ENCODE results near the gene OR8K5. TPM values are rescaled to one million over a fixed set of nuclear protein-coding genes. Genes with fewer than 3 reads are reported as not detected.
"Not testable (repeated sequence)": the region's sequence is repeated elsewhere in the genome, so short reads cannot be mapped to it uniquely, and the experiment has no call there.

OR8K5 gene
- total and polyA plus RNA-seq, 2 of the 13 experiments (the other 11 are each of a cell fraction or from before 2014, with no cell fraction given) = not detected

GRCh38 chr11:56152333-56152732, 7.8 kb downstream of the OR8K5 start:
- no peaks in the 10 kb centered on the region for H3K27me3 ChIP-seq (ENCODE audit: control insufficient read depth in 1 of 2, insufficient read depth in 2 of 2, low read length in 2 of 2)
- H3K4me3 ChIP-seq (replicated peaks in 1 of 3; ENCODE audit: insufficient read depth in 1 of 3, low read depth in 2 of 3, low read length in 3 of 3) = no peak overlapping the region
- no peaks in the 10 kb centered on the region for H3K79me2 ChIP-seq (ENCODE audit: insufficient read depth, low read length)
- TF ChIP-seq MAFF (IDR thresholded peaks at IDR 0.05; ENCODE audit: low read depth, low read length) (peak; percentile 71), ZNF589 (CRISPR knock-in tag; conservative IDR thresholded peaks at IDR 0.05) (no peak), ZNF510 (CRISPR knock-in tag; IDR thresholded peaks at IDR 0.05; ENCODE audit: low read depth) (no peak), MAFK (conservative IDR thresholded peaks at IDR 0.05 in 1 of 2, IDR thresholded peaks at IDR 0.05 in 1 of 2; ENCODE audit: low read length in 2 of 2) (peak; percentile 56 to 85; a peak in 3 of 4 replicates)
- DNase-seq (ENCODE audit: low spot score) (no peak), ATAC-seq (no peak), FAIRE-seq (no peak)
- BruUV-seq (replicated peaks) = no TSS peak
- intact Hi-C loops (cut with micrococcal nuclease; ENCODE audit: unreplicated experiment) (loop anchor here (10.0 kb wide), 1 partner anchor 52 kb away; no protein-coding TSS in a partner anchor), in situ Hi-C loops (cut with HindIII; ENCODE audit: extremely low pct_ligation_motif_present, low pct_unique_long_range_greater_than_20kb) (no loop called here)
- CTCF ChIA-PET (ENCODE audit: low intra/inter-chr PET ratio, low total read pairs) = no interaction called here
- 47% methylated on average over 13 of the region's 15 CpGs for WGBS (ENCODE audit: low lambda C conversion rate)
- no peak overlapping the region for H2AFZ ChIP-seq (ENCODE audit: low read length)
- H4K20me1 ChIP-seq (ENCODE audit: insufficient read depth, low read length) = no peaks in the 10 kb centered on the region
- POLR2A ChIA-PET = no interaction called here
- no peak overlapping the region for H3K9ac ChIP-seq (ENCODE audit: insufficient read depth, low read depth, low read length)
- no peak overlapping the region for H3K27ac ChIP-seq (ENCODE audit: extremely low read length, insufficient read depth, low read length)
- no peaks in the 10 kb centered on the region for H3K36me3 ChIP-seq (replicated peaks in 1 of 2; ENCODE audit: control insufficient read depth in 1 of 2, insufficient read depth in 2 of 2, low read length in 2 of 2)
- H3K9me3 ChIP-seq (ENCODE audit: low read length) = peaks cover 84% of the 10 kb centered on the region
- H3K4me2 ChIP-seq (ENCODE audit: low read depth, low read length) = no peak overlapping the region
- no peaks in the 10 kb centered on the region for H3K4me1 ChIP-seq (ENCODE audit: insufficient read depth, low read length)

- H2AFZ ChIP-seq (ENCODE audit: low read length) = no peak overlapping the region
- no peaks in the 10 kb centered on the region for H3K4me1 ChIP-seq (ENCODE audit: insufficient read depth, low read length)
- no peak overlapping the region for H3K9ac ChIP-seq (ENCODE audit: insufficient read depth, low read depth, low read length)
- in situ Hi-C loops (cut with HindIII; ENCODE audit: extremely low pct_ligation_motif_present, low pct_unique_long_range_greater_than_20kb) (no loop called here), intact Hi-C loops (cut with micrococcal nuclease; ENCODE audit: unreplicated experiment) (loop anchor here (10.0 kb wide), 1 partner anchor 53 kb away; no protein-coding TSS in a partner anchor)
- WGBS (ENCODE audit: low lambda C conversion rate) = 8% methylated on average over 1 of the region's 1 CpG
- ATAC-seq (no peak), FAIRE-seq (no peak), DNase-seq (ENCODE audit: low spot score) (no peak)
- POLR2A ChIA-PET = no interaction called here
- H3K79me2 ChIP-seq (ENCODE audit: insufficient read depth, low read length) = no peaks in the 10 kb centered on the region
- TF ChIP-seq ZBTB2 (CRISPR knock-in tag; IDR thresholded peaks at IDR 0.05; ENCODE audit: low read depth) = no peak
- peaks cover 87% of the 10 kb centered on the region for H3K9me3 ChIP-seq (ENCODE audit: low read length)
- H3K4me3 ChIP-seq (replicated peaks in 1 of 3; ENCODE audit: insufficient read depth in 1 of 3, low read depth in 2 of 3, low read length in 3 of 3) = no peak overlapping the region
- no peaks in the 10 kb centered on the region for H3K36me3 ChIP-seq (replicated peaks in 1 of 2; ENCODE audit: control insufficient read depth in 1 of 2, insufficient read depth in 2 of 2, low read length in 2 of 2)
- CTCF ChIA-PET (ENCODE audit: low intra/inter-chr PET ratio, low total read pairs) = no interaction called here
- no peaks in the 10 kb centered on the region for H3K27me3 ChIP-seq (ENCODE audit: control insufficient read depth in 1 of 2, insufficient read depth in 2 of 2, low read length in 2 of 2)
- H3K4me2 ChIP-seq (ENCODE audit: low read depth, low read length) = no peak overlapping the region
- H3K27ac ChIP-seq (ENCODE audit: extremely low read length, insufficient read depth, low read length) = no peak overlapping the region
- no TSS peak for BruUV-seq (replicated peaks)
- no peaks in the 10 kb centered on the region for H4K20me1 ChIP-seq (ENCODE audit: insufficient read depth, low read length)
Observed at GRCh38 chr11:56151376-56151775, 8.7 kb downstream of the OR8K5 start.

GRCh38 chr11:56143681-56144080, 16.4 kb downstream of the OR8K5 start:
- in situ Hi-C loops (cut with HindIII; ENCODE audit: extremely low pct_ligation_motif_present, low pct_unique_long_range_greater_than_20kb); H3K4me3 ChIP-seq (replicated peaks in 1 of 3; ENCODE audit: insufficient read depth in 1 of 3, low read depth in 2 of 3, low read length in 3 of 3); H3K36me3 ChIP-seq (replicated peaks in 1 of 2; ENCODE audit: control insufficient read depth in 1 of 2, insufficient read depth in 2 of 2, low read length in 2 of 2); H3K4me2 ChIP-seq (ENCODE audit: low read depth, low read length); BruUV-seq (replicated peaks); H2AFZ ChIP-seq (ENCODE audit: low read length); POLR2A ChIA-PET; H3K27ac ChIP-seq (ENCODE audit: extremely low read length, insufficient read depth, low read length); H3K79me2 ChIP-seq (ENCODE audit: insufficient read depth, low read length); H3K27me3 ChIP-seq (ENCODE audit: control insufficient read depth in 1 of 2, insufficient read depth in 2 of 2, low read length in 2 of 2); ATAC-seq; H3K4me1 ChIP-seq (ENCODE audit: insufficient read depth, low read length); DNase-seq (ENCODE audit: low spot score); CTCF ChIA-PET (ENCODE audit: low intra/inter-chr PET ratio, low total read pairs); H4K20me1 ChIP-seq (ENCODE audit: insufficient read depth, low read length); FAIRE-seq; H3K9ac ChIP-seq (ENCODE audit: insufficient read depth, low read depth, low read length): not testable (repeated sequence)
- 66% methylated on average over 6 of the region's 30 CpGs for WGBS (ENCODE audit: low lambda C conversion rate)
- peaks cover 47% of the 10 kb centered on the region for H3K9me3 ChIP-seq (ENCODE audit: low read length)
- intact Hi-C loops (cut with micrococcal nuclease; ENCODE audit: unreplicated experiment) = loop anchor here (5.0 kb wide), 1 partner anchor 624 kb away; no protein-coding TSS in a partner anchor
